SK-N-MC (cell line): Measurements from ENCODE around the gene TYW1.
A peak's percentile ranks its signal among the peaks of the same experiment; 100 is the strongest.
"Not testable (repeated sequence)": the region's sequence is repeated elsewhere in the genome, so short reads cannot be mapped to it uniquely, and the experiment has no call there.

Source experiments
- DNase-seq: peaks from one replicate; pipeline ENCODE4 v3.0.0-alpha.2; 2011; ENCODE audit warnings: low read depth, low spot score
- H3K27ac ChIP-seq: fragments of 200-600 bp; sonication (generic); 2 replicates; pipeline ENCODE4 v1.5.1; 2016; ENCODE audit warnings: mixed run types
- H3K36me3 ChIP-seq: fragments of 200-600 bp; sonication (generic); 2 replicates; pipeline ENCODE4 v1.6.1; 2017; ENCODE audit warnings: antibody characterized with exemption, low read length, mixed read lengths; ENCODE audit not compliant: insufficient read depth
- H3K4me3 ChIP-seq: fragments of 200-600 bp; sonication (generic); 2 replicates; pipeline ENCODE4 v1.5.1; 2016
- H3K9ac ChIP-seq: fragments of 200-600 bp; sonication (generic); 2 replicates; pipeline ENCODE4 v1.8.0; 2017; ENCODE audit warnings: mixed run types, mixed read lengths; ENCODE audit not compliant: insufficient read length
- H3K9me3 ChIP-seq: fragments of 200-600 bp; sonication (generic); 2 replicates; pipeline ENCODE4 v1.6.1; 2017; ENCODE audit warnings: low read depth, mild to moderate bottlenecking, antibody characterized with exemption, low read length, moderate library complexity, mixed read lengths
- EZH2 ChIP-seq: fragments of 200-600 bp; sonication (generic); IDR thresholded peaks from one replicate; pipeline ENCODE4 v1.6.1; 2017; ENCODE audit warnings: antibody characterized with exemption
- FOXP2 ChIP-seq: optimal IDR thresholded peaks from 2 replicates; pipeline ENCODE3; 2011; ENCODE audit warnings: mild to moderate bottlenecking, moderate library complexity; ENCODE audit not compliant: insufficient read depth; ENCODE audit errors: extremely low read length, control extremely low read depth
- POLR2AphosphoS5 ChIP-seq: IDR thresholded peaks from 2 replicates; pipeline ENCODE4 v1.6.1; 2012; ENCODE audit warnings: mild to moderate bottlenecking, low read depth, low read length, borderline replicate concordance

TYW1 gene

GRCh38 chr7:66958538-66959350 is 37.9 kb upstream of the TYW1 start:
- TF ChIP-seq EZH2 (no peak), FOXP2 (no peak), POLR2AphosphoS5 (no peak)
- H3K27ac ChIP-seq, result no peak overlapping the region
- H3K4me3 ChIP-seq, result no peak overlapping the region
- no peak overlapping the region for H3K9ac ChIP-seq
- no peak for DNase-seq
- no peaks in the 10 kb centered on the region for H3K9me3 ChIP-seq
- peaks cover 24% of the 10 kb centered on the region for H3K36me3 ChIP-seq

- DNase-seq, result no peak
- no peaks in the 10 kb centered on the region for H3K9me3 ChIP-seq
- H3K27ac ChIP-seq, result no peak overlapping the region
- no peak overlapping the region for H3K9ac ChIP-seq
- peaks cover 20% of the 10 kb centered on the region for H3K36me3 ChIP-seq
- no peak overlapping the region for H3K4me3 ChIP-seq
- no peak for TF ChIP-seq POLR2AphosphoS5
- TF ChIP-seq FOXP2, result no peak
- no peak for TF ChIP-seq EZH2
Measured at GRCh38 chr7:66960192-66960591, 36.4 kb upstream of the TYW1 start.

GRCh38 chr7:66961096-66961495 is 35.5 kb upstream of the TYW1 start:
- Histone ChIP-seq H3K36me3 (peaks cover 11% of the 10 kb centered on the region; the same call in 1 of the 2 replicates), H3K4me3 (no peak overlapping the region), H3K9ac (no peak overlapping the region), H3K27ac (no peak overlapping the region), H3K9me3 (no peaks in the 10 kb centered on the region)
- DNase-seq, result no peak
- TF ChIP-seq FOXP2, result no peak

GRCh38 chr7:66964411-66964810 is 32.2 kb upstream of the TYW1 start:
- H3K36me3 ChIP-seq, result no peaks in the 10 kb centered on the region; the same call in 1 of the 2 replicates
- no peak overlapping the region for H3K9ac ChIP-seq
- H3K9me3 ChIP-seq, result no peaks in the 10 kb centered on the region
- no peak overlapping the region for H3K4me3 ChIP-seq
- no peak for DNase-seq
- H3K27ac ChIP-seq, result 0 out of 2 replicates have a peak overlapping the region, but pooled peaks have one; percentile 54
- TF ChIP-seq EZH2 (no peak), POLR2AphosphoS5 (no peak)

- TF ChIP-seq FOXP2, result no peak
- TF ChIP-seq POLR2AphosphoS5, result no peak
- TF ChIP-seq EZH2, result no peak
- H3K36me3 ChIP-seq, result no peaks in the 10 kb centered on the region
- no peaks in the 10 kb centered on the region for H3K9me3 ChIP-seq
- no peak overlapping the region for H3K9ac ChIP-seq
- H3K27ac ChIP-seq, result no peak overlapping the region
- no peak overlapping the region for H3K4me3 ChIP-seq
- DNase-seq, result no peak
Measured at GRCh38 chr7:66967029-66967428, 29.6 kb upstream of the TYW1 start.

GRCh38 chr7:66969001-66969400 is 27.6 kb upstream of the TYW1 start:
- H3K36me3 ChIP-seq, H3K9me3 ChIP-seq, DNase-seq, H3K4me3 ChIP-seq, H3K9ac ChIP-seq, H3K27ac ChIP-seq: not testable (repeated sequence)

GRCh38 chr7:66970310-66970709 is 26.3 kb upstream of the TYW1 start:
- no peak for TF ChIP-seq FOXP2
- no peak for TF ChIP-seq EZH2
- TF ChIP-seq POLR2AphosphoS5, result no peak
- no peak for DNase-seq
- Histone ChIP-seq H3K9me3 (no peaks in the 10 kb centered on the region), H3K36me3 (no peaks in the 10 kb centered on the region), H3K27ac (no peak overlapping the region), H3K9ac (no peak overlapping the region), H3K4me3 (no peak overlapping the region)

- H3K36me3 ChIP-seq, result no peaks in the 10 kb centered on the region
- no peak overlapping the region for H3K4me3 ChIP-seq
- no peaks in the 10 kb centered on the region for H3K9me3 ChIP-seq
- H3K27ac ChIP-seq, result no peak overlapping the region
- TF ChIP-seq FOXP2 (no peak), POLR2AphosphoS5 (no peak), EZH2 (no peak)
- H3K9ac ChIP-seq, result no peak overlapping the region
- DNase-seq, result no peak
Measured at GRCh38 chr7:66974986-66975590, 21.5 kb upstream of the TYW1 start.

GRCh38 chr7:66978312-66978711 is 18.3 kb upstream of the TYW1 start:
- not testable (repeated sequence) for DNase-seq, H3K27ac ChIP-seq, H3K36me3 ChIP-seq, H3K4me3 ChIP-seq, H3K9ac ChIP-seq, H3K9me3 ChIP-seq

- not testable (repeated sequence) for H3K9ac ChIP-seq, H3K4me3 ChIP-seq, H3K9me3 ChIP-seq, H3K36me3 ChIP-seq, DNase-seq, H3K27ac ChIP-seq
Measured at GRCh38 chr7:66979013-66979412, 17.6 kb upstream of the TYW1 start.

- not testable (repeated sequence) for DNase-seq, H3K4me3 ChIP-seq, H3K27ac ChIP-seq
Measured at GRCh38 chr7:66980336-66980735, 16.3 kb upstream of the TYW1 start.

GRCh38 chr7:66989552-66989951 is 7.1 kb upstream of the TYW1 start:
- not testable (repeated sequence) for DNase-seq, H3K9me3 ChIP-seq, H3K9ac ChIP-seq, H3K27ac ChIP-seq, H3K4me3 ChIP-seq
- H3K36me3 ChIP-seq, result peaks cover 14% of the 10 kb centered on the region

More at GRCh38 chr7:66980336-66980735, 16.3 kb upstream of the TYW1 start:
- not testable (repeated sequence) for H3K36me3 ChIP-seq, H3K9me3 ChIP-seq, H3K9ac ChIP-seq
